Heart right ventricle (tissue), 16 donors: ENCODE measurements around the gene CRACR2B. TPM values are rescaled to one million over a fixed set of nuclear protein-coding genes. Genes with fewer than 3 reads are reported as not detected.

Experiments used
- ATAC-seq, 8 donors: fragments of 200-7000 bp; cut with Tn5 transposase; one replicate each; pipeline ENCODE4 v1.9.1; 2020; ENCODE audit warnings: mild to moderate bottlenecking in 8 of 8, moderate library complexity in 8 of 8, moderate number of reproducible peaks in 1 of 8
- DNase-seq, 2 donors: peaks; one replicate each; pipeline ENCODE4 v3.0.0-alpha.2; 2020
- H3K27ac ChIP-seq, 10 donors: fragments of 200-600 bp; sonication (generic) in 2 of 10; one replicate each; pipeline versions ENCODE4 v1.5.0 to v1.8.0; 2020 to 2022; ENCODE audit warnings: mild to moderate bottlenecking in 3 of 10
- H3K27me3 ChIP-seq, 7 donors: fragments of 200-600 bp; one replicate each; pipeline ENCODE4 v1.8.0; 2021 to 2022; ENCODE audit warnings: mild to moderate bottlenecking in 2 of 7
- H3K36me3 ChIP-seq, 9 donors: fragments of 200-600 bp; sonication (generic) in 1 of 9; one replicate each; pipeline versions ENCODE4 v1.5.0 to v1.8.0; 2020 to 2022; ENCODE audit warnings: mild to moderate bottlenecking in 2 of 9
- H3K4me1 ChIP-seq, 9 donors: fragments of 200-600 bp; sonication (generic) in 1 of 9; one replicate each; pipeline versions ENCODE4 v1.5.0 to v1.8.0; 2020 to 2022; ENCODE audit warnings: mild to moderate bottlenecking in 4 of 9
- H3K4me3 ChIP-seq, 10 donors: fragments of 200-600 bp; sonication (generic) in 2 of 10; one replicate each; pipeline versions ENCODE4 v1.5.0 to v1.8.0; 2020 to 2022; ENCODE audit warnings: mild to moderate bottlenecking in 7 of 10, moderate library complexity in 2 of 10
- H3K9me3 ChIP-seq, 11 donors: fragments of 200-600 bp in 10 of 11; sonication (generic) in 2 of 11; one replicate each; pipeline versions ENCODE4 v1.5.0 to v1.8.0; 2013 to 2022; ENCODE audit warnings: mild to moderate bottlenecking in 2 of 11, control low read depth in 1 of 11, moderate library complexity in 1 of 11
- CTCF ChIP-seq, 9 donors: fragments of 200-600 bp; sonication (generic) in 2 of 9; IDR thresholded peaks; one replicate each; pipeline versions ENCODE4 v1.5.0 to v1.8.0; 2021 to 2022; ENCODE audit warnings: antibody characterized with exemption in 9 of 9, mild to moderate bottlenecking in 5 of 9, moderate library complexity in 1 of 9
- WGBS, 2 donors: extraction: QIAGEN DNeasy Blood & Tissue Kit; methylation state at CpG; one replicate each; pipeline ENCODE4 v1.1.7; 2013; ENCODE audit warnings: inconsistent platforms in 1 of 2; 5-methylcytosine and 5-hydroxymethylcytosine counted together
- intact Hi-C, 10 donors: fragments of 100-400 bp; cut with DNase I; formaldehyde crosslinking; loops; one replicate each; pipeline versions ENCODE4 v1.11.1 to v1.14.2; 2022
- polyA plus RNA-seq, 2 donors: library from polyadenylated mRNA; stranded (reverse); fragments of 200-250 nt; gene quantifications; one replicate each; pipeline ENCODE4 v1.2.3, GENCODE V29; 2013
- total RNA-seq, 10 donors: library from RNA; stranded (reverse); fragmentation: NEBNext Ultra II Directional in 3 of 10; extraction: Animal tissue kit (Norgen Biotek cat#: 25700) in 3 of 10; gene quantifications; one replicate each; pipeline versions ENCODE4 v1.2.1 to v1.2.4, GENCODE V29; 2021 to 2023
- donor health status: Arrhythmogenic right ventricular cardiomyopathy.
- donor health status: ischemic (EF 13 %, LVEDD 7.1; RV severe dilation, severe dysfunction).
- donor health status: healthy with polysubstance abuse.
- donor health status: DM: no; HTN: yes; CAD: no.
- donor health status: DM: no; HTN: no; CAD: no.
- donor health status: ischemic (EF 25% LVEDD 6.9; RV normal size, moderate dysfunction).
- donor health status: ischemic (EF 25% LVEDD 5.7; RV mildly dilated, moderate dysfunction).
- donor health status: healthy.
- donor health status: DM: yes; HTN: yes; CAD: no.
- donor health status: Ischemic cardiomyopathy.
- donor health status: ischemic (EF 35%, LVEDD 5.7; RV mildly dilated, moderate dysfunction).
- donor health status: nonischemic (EF 11% LVEDD 7.7; RV severe dilation, severe dysfunction).
- donor health status: DM: yes; HTN: yes; CAD: no.
- donor health status: PGD.
- donor health status: ischemic (EF 29% LVEDD 5.4; RV normal size, mild dysfunction).
- donor health status: nonischemic (EF 23%, LVEDD 6.1; RV moderate dilation, normal function).

The CRACR2B gene
- total and polyA plus RNA-seq, 12 donors, result 11.4 to 72.3 (median 17.0) TPM

- Histone ChIP-seq H3K4me1 (peaks cover 11 to 52% (median 33%) of the 10 kb centered on the region in 9 donors), H3K27ac (peak overlapping the region in 8 of 10 donors; percentile 14 to 69 (median 50)), H3K4me3 (peak overlapping the region in 5 of 10 donors; percentile 5 to 34 (median 24)), H3K9me3 (no peaks in the 10 kb centered on the region), H3K36me3 (peaks cover 0 to 28% (median 0%) of the 10 kb centered on the region in 9 donors), H3K27me3 (no peaks in the 10 kb centered on the region)
- intact Hi-C loops, result loop anchor here in 2 of 10 donors (10.0 kb wide), 1 partner anchor 185 kb away; no protein-coding TSS in a partner anchor
- peak; percentile 60 to 81 (median 76) for ATAC-seq
- 49 to 57% methylated on average over 29 to 31 of the region's 31 CpGs for WGBS, 2 donors
- no peak for TF ChIP-seq CTCF (IDR thresholded peaks at IDR 0.05)
- peak; percentile 79 to 84 for DNase-seq
These were observed 31.8 kb downstream of the CRACR2B start for GRCh38 chr11:859394-860131.

- intact Hi-C loops, result no loop called here
- Histone ChIP-seq H3K4me1 (peaks cover 11 to 43% (median 33%) of the 10 kb centered on the region in 9 donors), H3K4me3 (peak overlapping the region in 4 of 10 donors; percentile 5 to 33 (median 20)), H3K36me3 (peaks cover 0 to 36% (median 6%) of the 10 kb centered on the region in 9 donors), H3K9me3 (no peaks in the 10 kb centered on the region), H3K27me3 (no peaks in the 10 kb centered on the region), H3K27ac (peak overlapping the region in 7 of 10 donors; percentile 14 to 69 (median 53))
- no peak for DNase-seq
- no peak for TF ChIP-seq CTCF (IDR thresholded peaks at IDR 0.05)
- ATAC-seq, result peak in 2 of 8 donors; percentile 1 to 6
- 85 to 86% methylated on average over 21 of the region's 21 CpGs for WGBS, 2 donors
These were observed 32.8 kb downstream of the CRACR2B start for GRCh38 chr11:860234-861104.

GRCh38 chr11:861105-861479 is 33.4 kb downstream of the CRACR2B start:
- DNase-seq (no peak), ATAC-seq (no peak)
- Histone ChIP-seq H3K27ac (no peak overlapping the region), H3K27me3 (no peaks in the 10 kb centered on the region), H3K4me1 (peaks cover 11 to 41% (median 28%) of the 10 kb centered on the region in 9 donors), H3K36me3 (peaks cover 0 to 42% (median 9%) of the 10 kb centered on the region in 9 donors), H3K9me3 (no peaks in the 10 kb centered on the region), H3K4me3 (no peak overlapping the region)
- intact Hi-C loops, result no loop called here
- TF ChIP-seq CTCF (IDR thresholded peaks at IDR 0.05), result no peak
- 94 to 95% methylated on average over 14 of the region's 14 CpGs for WGBS, 2 donors

GRCh38 chr11:862081-862661 is 34.5 kb downstream of the CRACR2B start:
- Histone ChIP-seq H3K27ac (peak overlapping the region in 1 of 10 donors; percentile 5), H3K9me3 (no peaks in the 10 kb centered on the region), H3K4me3 (no peak overlapping the region), H3K27me3 (no peaks in the 10 kb centered on the region), H3K36me3 (peaks cover 0 to 53% (median 9%) of the 10 kb centered on the region in 9 donors), H3K4me1 (peaks cover 7 to 30% (median 18%) of the 10 kb centered on the region in 9 donors)
- TF ChIP-seq CTCF (IDR thresholded peaks at IDR 0.05), result no peak
- intact Hi-C loops, result no loop called here
- 56 to 59% methylated on average over 20 of the region's 20 CpGs for WGBS, 2 donors
- ATAC-seq (no peak), DNase-seq (peak in 1 of 2 donors; percentile 56)
